Activated CD4-positive, alpha-beta T cell treated with anti-CD3 and anti-CD28 coated beads, Interleukin-2, amount 50 U/mL, for 24 hours (primary cell): ENCODE results near the gene KPNA3.
"Not testable (repeated sequence)": the region's sequence is repeated elsewhere in the genome, so short reads cannot be mapped to it uniquely, and the experiment has no call there.

Experiments
- DNase-seq, 2 donors: peaks; one replicate each; pipeline ENCODE4 v3.0.0-alpha.2; 2020; ENCODE audit warnings: low read depth in 1 of 2, low spot score in 1 of 2

The KPNA3 gene

DNA sequence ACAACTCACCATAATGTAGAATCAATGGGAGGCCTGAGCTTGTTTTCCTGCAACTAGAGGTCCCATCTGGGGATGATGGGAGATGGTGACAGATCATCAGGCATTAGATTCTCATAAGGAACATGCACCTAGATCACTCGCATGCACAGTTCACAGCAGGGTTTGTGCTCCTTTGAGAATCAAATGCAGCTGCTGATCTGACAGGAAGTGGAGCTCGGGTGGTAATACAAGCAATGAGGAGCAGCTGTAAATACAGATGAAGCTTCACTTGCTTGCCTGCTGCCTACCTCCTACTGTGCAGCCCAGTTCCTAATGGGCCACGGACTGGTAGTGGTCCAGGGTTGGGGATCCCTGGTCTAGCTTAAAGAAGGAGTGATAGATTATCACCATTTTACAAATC lies 33.0 kb downstream of the KPNA3 start:
- DNase-seq, result no peak

GRCh38 chr13:49756263-49756662 lies 36.2 kb downstream of the KPNA3 start:
- DNase-seq, result no peak

- DNase-seq, result no peak
Measured at GRCh38 chr13:49754146-49754545, 38.3 kb downstream of the KPNA3 start.

- DNase-seq, result no peak
Measured at GRCh38 chr13:49749848-49750247, 42.6 kb downstream of the KPNA3 start.

DNA sequence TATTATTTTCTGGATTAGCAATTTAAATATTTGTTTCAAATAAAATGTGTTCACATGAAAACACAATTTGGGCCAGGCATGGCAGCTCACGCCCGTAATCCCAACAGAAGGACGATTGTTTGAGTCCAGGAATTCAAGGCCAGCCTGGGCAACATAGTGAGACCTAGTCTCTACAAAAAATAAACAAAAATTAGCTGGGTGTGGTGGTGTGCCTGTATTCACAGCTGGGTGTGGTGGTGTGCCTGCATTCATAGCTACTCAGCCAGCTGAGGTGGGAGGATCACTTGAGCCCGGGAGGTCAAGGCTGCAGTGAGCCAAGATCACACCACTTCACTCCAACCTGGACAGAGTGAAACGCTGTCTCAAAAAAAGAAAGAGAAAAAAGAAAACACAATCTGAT lies 46.4 kb downstream of the KPNA3 start:
- no peak for DNase-seq

GRCh38 chr13:49740870-49741269 lies 51.6 kb downstream of the KPNA3 start:
- DNase-seq, result no peak

DNA sequence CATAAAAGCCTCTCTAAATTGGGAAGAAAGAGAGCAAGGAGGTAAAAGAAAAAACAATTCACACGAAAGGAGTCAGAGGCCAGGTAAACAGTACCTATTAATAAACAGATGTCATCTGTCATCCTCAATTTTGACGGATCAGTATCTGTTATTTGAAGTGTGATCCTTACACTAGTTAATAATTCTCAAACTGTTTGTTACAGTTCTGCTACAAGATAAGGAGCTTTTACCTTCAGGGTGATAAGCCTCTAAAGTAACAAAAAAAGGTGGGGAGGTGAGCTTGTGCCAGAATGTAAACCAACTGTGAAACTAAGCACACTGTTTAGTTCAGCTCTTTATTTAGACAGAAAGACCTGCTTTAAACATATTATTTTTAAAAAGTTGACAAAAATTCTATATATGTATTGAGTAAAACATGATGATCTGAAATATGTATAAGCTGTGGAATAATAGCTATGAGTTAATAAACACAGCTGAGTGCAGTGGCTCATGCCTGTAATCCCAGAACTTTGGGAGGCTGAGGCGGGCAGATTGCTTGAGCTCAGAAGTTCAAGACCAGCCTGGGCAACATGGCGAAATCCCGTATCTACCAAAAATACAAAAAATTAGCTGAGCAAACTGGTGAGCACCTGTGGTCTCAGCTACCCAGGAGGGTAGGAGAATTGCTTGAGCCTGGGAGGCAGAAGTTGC lies 52.8 kb downstream of the KPNA3 start:
- no peak for DNase-seq

GRCh38 chr13:49733181-49733951 lies 59.1 kb downstream of the KPNA3 start:
- DNase-seq, result no peak

GRCh38 chr13:49731766-49732165 lies 60.7 kb downstream of the KPNA3 start:
- DNase-seq, result no peak

DNA sequence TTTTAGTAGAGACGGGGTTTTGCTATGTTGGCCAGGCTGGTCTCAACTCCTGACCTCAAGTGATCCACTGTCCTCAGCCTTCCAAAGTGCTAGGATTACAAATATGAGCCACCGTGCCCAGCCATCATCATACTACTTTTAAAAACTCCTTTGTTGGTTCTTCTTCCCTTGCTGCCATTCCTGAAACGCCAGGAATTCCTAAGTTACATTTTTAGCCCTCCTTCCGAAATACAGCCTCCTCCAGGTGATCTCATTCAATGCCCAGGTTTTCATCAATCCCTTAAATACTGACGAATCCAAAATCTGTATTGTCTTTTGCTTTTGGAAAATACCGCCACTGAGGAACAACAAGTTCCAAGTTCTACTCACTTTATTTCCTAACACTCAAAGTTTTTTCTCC lies 75.9 kb downstream of the KPNA3 start:
- DNase-seq, result no peak

GRCh38 chr13:49714757-49715156 lies 77.7 kb downstream of the KPNA3 start:
- no peak for DNase-seq

GRCh38 chr13:49711218-49711863 lies 81.1 kb downstream of the KPNA3 start:
- no peak for DNase-seq

DNA sequence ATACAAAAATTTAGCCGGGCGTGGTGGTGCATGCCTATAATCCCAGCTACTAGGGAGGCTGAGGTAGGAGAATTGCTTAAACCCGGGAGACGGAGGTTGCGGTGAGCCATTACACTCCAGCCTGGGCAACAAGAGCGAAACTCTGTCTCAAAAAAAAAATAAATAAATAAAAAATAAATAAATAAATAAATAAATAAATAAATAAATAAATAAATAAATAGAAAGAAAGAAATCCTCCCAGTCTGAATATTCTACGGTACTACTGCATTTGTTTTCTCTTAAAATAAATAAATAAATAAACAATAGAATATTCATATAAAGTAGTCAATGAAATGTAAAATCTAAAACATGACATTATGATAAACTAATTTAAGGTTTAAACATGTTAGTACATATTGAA lies 88.2 kb downstream of the KPNA3 start:
- not testable (repeated sequence) for DNase-seq

- no peak for DNase-seq
Measured at GRCh38 chr13:49701491-49701890, 91.0 kb downstream of the KPNA3 start.

DNA sequence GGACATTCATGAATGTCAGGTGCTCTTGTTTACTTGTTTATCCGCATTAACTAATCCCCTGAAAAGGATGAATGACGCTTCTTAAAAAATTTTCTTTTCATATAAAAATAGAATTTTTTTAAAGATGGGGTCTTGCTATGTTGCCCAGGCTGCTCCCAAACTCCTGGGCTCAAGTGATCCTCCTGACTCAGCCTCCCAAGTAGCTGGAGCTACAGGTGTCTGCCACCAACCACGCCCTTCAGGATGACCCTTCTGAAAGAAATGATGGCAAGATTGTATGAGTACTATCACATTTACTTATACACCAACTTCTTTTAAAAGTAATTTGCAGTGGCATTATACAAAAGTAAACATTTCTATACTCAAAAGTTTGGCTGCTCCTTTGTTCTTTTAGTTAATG lies 95.0 kb downstream of the KPNA3 start:
- DNase-seq, result no peak

DNA sequence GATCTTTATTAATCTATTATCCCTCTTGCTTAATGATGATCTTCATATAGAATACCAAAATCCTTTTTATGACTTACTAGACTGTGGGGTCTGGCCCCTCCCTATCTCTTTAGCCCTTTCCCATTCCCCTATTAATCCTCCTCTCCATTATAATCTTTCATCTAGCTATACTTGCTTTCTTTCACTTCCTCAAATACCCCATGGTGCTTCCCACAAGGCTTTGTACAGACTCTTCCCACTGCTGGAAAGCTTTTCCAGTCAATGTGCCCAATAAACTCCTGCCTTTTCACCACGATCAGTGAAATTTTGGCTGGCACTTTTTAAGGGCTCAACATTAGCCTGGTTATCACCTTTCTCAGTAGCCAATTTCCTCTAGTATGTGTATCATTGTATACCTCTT lies 98.0 kb downstream of the KPNA3 start:
- DNase-seq, result no peak

- DNase-seq, result no peak
Measured at GRCh38 chr13:49693877-49694276, 98.6 kb downstream of the KPNA3 start.

DNA sequence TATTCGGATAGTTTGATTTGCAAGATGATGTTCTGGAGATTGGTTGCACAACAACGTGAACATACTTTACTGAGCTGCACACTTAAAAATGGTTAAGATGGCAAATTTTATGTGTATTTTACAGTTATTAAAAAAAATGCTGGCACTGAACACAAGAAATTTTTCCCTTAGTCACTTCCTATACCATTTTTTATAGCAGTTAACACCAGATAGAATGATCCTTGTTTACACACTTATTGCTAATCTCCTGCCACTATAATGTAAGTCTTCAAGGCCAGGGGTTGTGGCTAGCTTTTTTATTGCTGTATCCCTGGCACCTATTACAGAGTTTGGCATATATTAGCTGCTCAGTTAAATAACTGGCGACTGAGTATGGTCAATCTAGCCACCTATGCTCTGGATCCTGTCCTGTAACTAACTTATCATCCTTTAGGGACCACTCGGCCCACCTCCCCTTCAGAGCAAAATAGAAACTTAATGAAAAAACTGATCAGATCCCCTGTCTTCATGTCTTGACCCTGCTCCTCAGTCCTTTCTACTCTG lies 99.2 kb downstream of the KPNA3 start:
- DNase-seq, result no peak

DNA sequence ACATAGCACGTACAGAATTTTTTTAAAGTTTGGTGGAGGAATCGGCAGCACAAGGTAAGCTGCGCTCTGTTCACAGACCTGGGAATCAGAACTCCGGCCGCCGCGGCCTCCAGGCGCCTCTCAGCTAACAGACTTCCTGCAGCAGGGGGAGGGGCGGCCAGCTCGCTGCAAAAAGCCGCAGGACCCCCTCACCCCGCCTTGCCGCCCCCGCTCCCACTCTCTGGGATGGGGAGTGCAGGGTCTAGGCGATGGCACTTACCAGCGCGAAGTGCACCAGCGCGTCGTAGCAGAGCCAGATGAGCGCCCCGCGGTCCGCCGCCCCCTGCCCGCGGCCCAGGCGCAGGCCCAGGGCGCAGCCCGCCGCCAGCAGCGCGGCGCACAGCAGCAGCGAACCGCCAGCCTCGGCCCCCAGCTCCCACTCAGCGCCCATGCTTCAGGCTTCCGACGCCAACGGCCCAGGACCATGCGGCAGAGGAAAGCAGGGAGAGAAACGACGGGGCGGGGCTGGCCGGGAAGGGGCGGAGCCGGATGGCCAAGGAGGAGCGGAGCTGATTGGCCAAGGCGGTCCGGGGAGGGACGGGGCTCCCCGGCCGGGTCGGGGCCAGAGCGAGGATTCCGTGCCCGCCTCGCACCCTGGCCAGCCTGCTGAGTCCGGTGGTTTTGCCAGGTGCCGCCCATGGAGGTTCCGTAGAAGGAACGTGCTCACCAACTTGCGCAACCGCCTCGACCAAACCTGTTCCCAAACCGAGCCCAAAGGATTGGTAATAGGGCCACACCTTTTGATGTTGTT lies 101.3 kb downstream of the KPNA3 start, which contains the start of gene EBPL:
Gene EBPL (minus strand): TSS at position 492 of the 790 bp plus-strand sequence. CDS start 62 bp downstream, at position 430.
- DNase-seq, result peak; percentile 73 to 85

DNA sequence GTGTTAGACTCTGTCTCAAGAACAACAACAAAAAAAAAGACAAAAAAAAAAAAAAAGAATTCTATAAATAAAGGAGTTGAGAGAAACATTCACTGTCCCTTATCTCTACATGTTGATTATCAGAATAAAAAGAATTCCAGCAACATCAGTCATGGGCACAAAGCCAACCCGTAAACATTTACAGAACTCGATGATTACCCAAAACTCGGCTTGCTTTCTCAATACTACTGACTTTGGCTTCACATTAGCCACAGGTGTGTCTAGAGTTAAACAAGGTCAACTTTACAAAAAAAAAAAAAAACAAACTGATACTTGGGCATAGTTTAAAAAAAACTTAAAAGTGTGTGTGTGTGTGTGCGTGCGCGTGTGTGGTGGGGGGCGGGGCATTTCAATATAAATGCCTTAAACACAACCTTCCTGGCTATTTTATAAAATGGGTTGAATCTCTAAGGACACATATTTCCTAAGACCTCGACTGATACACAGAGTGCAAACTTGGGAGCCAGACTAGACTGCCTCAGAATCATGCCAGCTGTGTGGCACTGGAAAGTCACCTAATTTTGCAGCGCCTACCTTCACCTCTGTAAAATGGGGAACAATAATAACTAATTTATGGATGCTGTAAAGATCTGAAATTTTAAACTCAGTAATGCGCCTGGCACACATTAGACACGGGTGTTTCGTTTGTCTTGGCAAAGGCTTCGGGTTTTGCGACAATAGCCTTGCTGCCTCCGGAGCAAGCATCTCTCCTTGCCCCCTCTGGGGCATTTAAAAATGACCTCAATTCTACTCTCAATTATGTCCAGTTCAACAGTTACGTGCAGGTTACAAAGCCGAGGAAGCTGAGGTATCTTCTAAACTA lies 102.1 kb downstream of the KPNA3 start:
- DNase-seq, result no peak
